Suprapubic skin (tissue), 4 donors: ENCODE measurements around the gene KLK12. TPM values are rescaled to one million over a fixed set of nuclear protein-coding genes. Genes with fewer than 3 reads are reported as not detected.
A peak's percentile ranks its signal among the peaks of the same experiment; 100 is the strongest.

Source experiments
- DNase-seq, 2 donors: peaks; one replicate each; pipeline ENCODE4 v3.0.0-alpha.2; 2019; ENCODE audit warnings: low spot score in 2 of 2
- H3K27ac ChIP-seq: fragments of 200-600 bp; sonication (generic); one replicate; pipeline ENCODE4 v1.5.1; 2019
- H3K27me3 ChIP-seq: fragments of 200-600 bp; sonication (generic); one replicate; pipeline ENCODE4 v1.5.1; 2019
- H3K36me3 ChIP-seq: fragments of 200-600 bp; sonication (generic); one replicate; pipeline ENCODE4 v1.5.1; 2019
- H3K4me1 ChIP-seq: fragments of 200-600 bp; sonication (generic); one replicate; pipeline ENCODE4 v1.5.1; 2019
- H3K4me3 ChIP-seq: fragments of 200-600 bp; sonication (generic); one replicate; pipeline ENCODE4 v1.5.1; 2019; ENCODE audit warnings: mild to moderate bottlenecking
- H3K9me3 ChIP-seq: fragments of 200-600 bp; sonication (generic); one replicate; pipeline ENCODE4 v1.5.1; 2019
- EP300 ChIP-seq: sonication (generic); formaldehyde crosslinking; IDR thresholded peaks from one replicate; pipeline ENCODE4 v1.6.1; 2017; ENCODE audit warnings: antibody characterized with exemption
- POLR2A ChIP-seq, 2 donors: fragments of 450-650 bp; IDR thresholded peaks; one replicate each; pipeline ENCODE4 v1.6.1; 2017; ENCODE audit warnings: antibody characterized with exemption in 2 of 2, mild to moderate bottlenecking in 2 of 2, moderate library complexity in 2 of 2
- POLR2AphosphoS5 ChIP-seq, 3 donors: sonication (generic); formaldehyde crosslinking; IDR thresholded peaks; one replicate each; pipeline ENCODE4 v1.6.1; 2017; ENCODE audit warnings: antibody characterized with exemption in 3 of 3
- WGBS: methylation state at CpG from one replicate; pipeline ENCODE4 v1.1.5; 2018; 5-methylcytosine and 5-hydroxymethylcytosine counted together
- total RNA-seq, 4 donors: library from RNA; depleted of rRNA; stranded (reverse); fragments of >200 nt; gene quantifications; one replicate each; pipeline ENCODE4 v1.1.0, GENCODE V29; 2016
- TF ChIP-seq, protein P1 (sequence below), 2 donors: fragments of 200-600 bp in 1 of 2; fragments of 450-650 bp in 1 of 2; sonication (generic) in 1 of 2; IDR thresholded peaks; one replicate each; pipeline ENCODE4 v1.5.1; 2016 to 2019; ENCODE audit warnings: antibody characterized with exemption in 2 of 2, mild to moderate bottlenecking in 1 of 2, moderate library complexity in 1 of 2

KLK12 gene
- total RNA-seq, 4 donors from 2014 or later: 2.6 to 5.0 TPM; not detected in 2

- DNase-seq: no peak
- H3K27ac ChIP-seq: no peak overlapping the region
- H3K9me3 ChIP-seq: no peaks in the 10 kb centered on the region
Measured at GRCh38 chr19:51066393-51067186, 31.8 kb upstream of the KLK12 start.

GRCh38 chr19:51065221-51065960 lies 30.6 kb upstream of the KLK12 start:
- no peaks in the 10 kb centered on the region for H3K36me3 ChIP-seq
- peaks cover 54% of the 10 kb centered on the region for H3K4me1 ChIP-seq
- TF ChIP-seq POLR2AphosphoS5 (IDR thresholded peaks at IDR 0.05): no peak
- TF ChIP-seq, protein P1, sequence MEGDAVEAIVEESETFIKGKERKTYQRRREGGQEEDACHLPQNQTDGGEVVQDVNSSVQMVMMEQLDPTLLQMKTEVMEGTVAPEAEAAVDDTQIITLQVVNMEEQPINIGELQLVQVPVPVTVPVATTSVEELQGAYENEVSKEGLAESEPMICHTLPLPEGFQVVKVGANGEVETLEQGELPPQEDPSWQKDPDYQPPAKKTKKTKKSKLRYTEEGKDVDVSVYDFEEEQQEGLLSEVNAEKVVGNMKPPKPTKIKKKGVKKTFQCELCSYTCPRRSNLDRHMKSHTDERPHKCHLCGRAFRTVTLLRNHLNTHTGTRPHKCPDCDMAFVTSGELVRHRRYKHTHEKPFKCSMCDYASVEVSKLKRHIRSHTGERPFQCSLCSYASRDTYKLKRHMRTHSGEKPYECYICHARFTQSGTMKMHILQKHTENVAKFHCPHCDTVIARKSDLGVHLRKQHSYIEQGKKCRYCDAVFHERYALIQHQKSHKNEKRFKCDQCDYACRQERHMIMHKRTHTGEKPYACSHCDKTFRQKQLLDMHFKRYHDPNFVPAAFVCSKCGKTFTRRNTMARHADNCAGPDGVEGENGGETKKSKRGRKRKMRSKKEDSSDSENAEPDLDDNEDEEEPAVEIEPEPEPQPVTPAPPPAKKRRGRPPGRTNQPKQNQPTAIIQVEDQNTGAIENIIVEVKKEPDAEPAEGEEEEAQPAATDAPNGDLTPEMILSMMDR (IDR thresholded peaks at IDR 0.05): no peak
- TF ChIP-seq EP300: no peak
- TF ChIP-seq POLR2A (IDR thresholded peaks at IDR 0.05): no peak
- peak overlapping the region; percentile 62 for H3K27ac ChIP-seq
- peak overlapping the region; percentile 40 for H3K4me3 ChIP-seq
- H3K27me3 ChIP-seq: peaks cover 32% of the 10 kb centered on the region
- 9% methylated on average over 25 of the region's 25 CpGs for WGBS
- H3K9me3 ChIP-seq: no peaks in the 10 kb centered on the region
- DNase-seq: no peak

More at GRCh38 chr19:51066393-51067186, 31.8 kb upstream of the KLK12 start:
- Histone ChIP-seq H3K27me3 (peaks cover 29% of the 10 kb centered on the region), H3K4me1 (peaks cover 64% of the 10 kb centered on the region), H3K4me3 (no peak overlapping the region), H3K36me3 (no peaks in the 10 kb centered on the region)
- 60% methylated on average over 7 of the region's 7 CpGs for whole genome bisulfite sequencing
- no peak for TF ChIP-seq POLR2AphosphoS5 (IDR thresholded peaks at IDR 0.05)

- no peaks in the 10 kb centered on the region for H3K36me3 ChIP-seq
- DNase-seq: no peak
- H3K9me3 ChIP-seq: no peaks in the 10 kb centered on the region
- H3K4me1 ChIP-seq: peaks cover 46% of the 10 kb centered on the region
- H3K27me3 ChIP-seq: peaks cover 34% of the 10 kb centered on the region
- TF ChIP-seq POLR2A (IDR thresholded peaks at IDR 0.05) (no peak), POLR2AphosphoS5 (IDR thresholded peaks at IDR 0.05) (no peak)
- H3K27ac ChIP-seq: peak within 1 kb of the TSS; percentile 62
- 40% methylated on average over 12 of the region's 38 CpGs for WGBS
- H3K4me3 ChIP-seq: peak within 1 kb of the TSS; percentile 40
Measured at GRCh38 chr19:51064534-51065220, 29.9 kb upstream of the KLK12 start, which contains the start of gene KLK13. KLK13 (minus strand) TSS chr19:51065092; CDS start chr19:51065067, 25 bp downstream.

- DNase-seq: no peak
- Histone ChIP-seq H3K4me3 (no peak overlapping the region), H3K36me3 (no peaks in the 10 kb centered on the region), H3K9me3 (no peaks in the 10 kb centered on the region), H3K4me1 (peaks cover 38% of the 10 kb centered on the region), H3K27me3 (peaks cover 34% of the 10 kb centered on the region), H3K27ac (peak overlapping the region; percentile 10)
- WGBS: 56% methylated on average over 7 of the region's 7 CpGs
- TF ChIP-seq POLR2AphosphoS5 (IDR thresholded peaks at IDR 0.05): no peak
- TF ChIP-seq, protein P1 (IDR thresholded peaks at IDR 0.05): no peak
- no peak for TF ChIP-seq EP300
- no peak for TF ChIP-seq POLR2A (IDR thresholded peaks at IDR 0.05)
Measured at GRCh38 chr19:51063664-51064063, 28.9 kb upstream of the KLK12 start.

GRCh38 chr19:51060973-51061372 lies 26.2 kb upstream of the KLK12 start:
- 0% methylated on average over 1 of the region's 1 CpG for WGBS
- no peak for DNase-seq
- no peak overlapping the region for H3K27ac ChIP-seq
- H3K4me3 ChIP-seq: no peak overlapping the region
- H3K4me1 ChIP-seq: peaks cover 26% of the 10 kb centered on the region
- no peaks in the 10 kb centered on the region for H3K36me3 ChIP-seq
- H3K27me3 ChIP-seq: peaks cover 31% of the 10 kb centered on the region
- no peaks in the 10 kb centered on the region for H3K9me3 ChIP-seq
- TF ChIP-seq EP300 (no peak), POLR2A (IDR thresholded peaks at IDR 0.05) (no peak), POLR2AphosphoS5 (IDR thresholded peaks at IDR 0.05) (no peak)
- TF ChIP-seq, protein P1 (IDR thresholded peaks at IDR 0.05): no peak
